Right ventricle myocardium inferior (tissue), 1 donor: Measurements from ENCODE around the gene RBM34. TPM values are rescaled to one million over a fixed set of nuclear protein-coding genes. Genes with fewer than 3 reads are reported as not detected.

ENCODE experiments used
- ATAC-seq: fragments of 200-7000 bp; cut with Tn5 transposase; one replicate; pipeline ENCODE4 v1.9.1; 2020; ENCODE audit warnings: mild to moderate bottlenecking, moderate library complexity
- DNase-seq: peaks from one replicate; pipeline ENCODE4 v3.0.0; 2021; ENCODE audit errors: missing footprints
- intact Hi-C: fragments of 100-400 bp; cut with DNase I; formaldehyde crosslinking; loops from one replicate; pipeline ENCODE4 v1.11.0; 2022
- total RNA-seq: library from RNA; stranded (reverse); fragmentation: NEBNext Ultra II Directional; extraction: Animal tissue kit (Norgen Biotek cat#: 25700); gene quantifications from one replicate; pipeline ENCODE4 v1.2.1, GENCODE V29; 2021
- donor health status: DM: no; HTN: yes; CAD: no; lungs with severe emphysema.

The RBM34 gene
- total RNA-seq, 1 donor from 2014 or later: 50.6 TPM

GRCh38 chr1:235127203-235127602 is 33.8 kb downstream of the RBM34 start:
- intact Hi-C loops: no loop called here
- ATAC-seq: no peak

GRCh38 chr1:235124665-235125064 is 36.4 kb downstream of the RBM34 start:
- intact Hi-C loops: no loop called here
- ATAC-seq (no peak), DNase-seq (no peak)

More at GRCh38 chr1:235127203-235127602, 33.8 kb downstream of the RBM34 start:
- no peak for DNase-seq

- intact Hi-C loops: no loop called here
- ATAC-seq: no peak
- DNase-seq: no peak
These were observed 36.9 kb downstream of the RBM34 start for GRCh38 chr1:235124111-235124510.

DNA sequence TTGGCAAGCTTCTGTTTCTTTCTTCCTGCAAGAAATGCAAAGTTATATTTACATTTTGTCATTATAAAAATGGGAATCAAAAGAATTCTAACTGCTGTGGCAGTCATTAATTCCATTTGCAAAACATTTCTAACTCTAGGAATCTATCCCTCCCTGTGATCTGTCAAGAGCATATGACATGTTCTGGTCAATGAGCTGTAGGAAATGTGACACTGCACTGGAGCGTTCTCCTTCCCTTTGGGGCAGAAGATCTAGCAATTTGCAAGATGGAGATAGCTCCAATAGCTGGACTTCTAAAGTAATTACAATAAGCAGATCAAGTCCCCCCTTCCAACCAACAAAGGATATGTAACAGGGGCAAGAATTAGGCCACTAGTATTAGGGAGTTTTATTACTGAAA is 38.7 kb downstream of the RBM34 start:
- no peak for DNase-seq
- ATAC-seq: no peak
- intact Hi-C loops: no loop called here

DNA sequence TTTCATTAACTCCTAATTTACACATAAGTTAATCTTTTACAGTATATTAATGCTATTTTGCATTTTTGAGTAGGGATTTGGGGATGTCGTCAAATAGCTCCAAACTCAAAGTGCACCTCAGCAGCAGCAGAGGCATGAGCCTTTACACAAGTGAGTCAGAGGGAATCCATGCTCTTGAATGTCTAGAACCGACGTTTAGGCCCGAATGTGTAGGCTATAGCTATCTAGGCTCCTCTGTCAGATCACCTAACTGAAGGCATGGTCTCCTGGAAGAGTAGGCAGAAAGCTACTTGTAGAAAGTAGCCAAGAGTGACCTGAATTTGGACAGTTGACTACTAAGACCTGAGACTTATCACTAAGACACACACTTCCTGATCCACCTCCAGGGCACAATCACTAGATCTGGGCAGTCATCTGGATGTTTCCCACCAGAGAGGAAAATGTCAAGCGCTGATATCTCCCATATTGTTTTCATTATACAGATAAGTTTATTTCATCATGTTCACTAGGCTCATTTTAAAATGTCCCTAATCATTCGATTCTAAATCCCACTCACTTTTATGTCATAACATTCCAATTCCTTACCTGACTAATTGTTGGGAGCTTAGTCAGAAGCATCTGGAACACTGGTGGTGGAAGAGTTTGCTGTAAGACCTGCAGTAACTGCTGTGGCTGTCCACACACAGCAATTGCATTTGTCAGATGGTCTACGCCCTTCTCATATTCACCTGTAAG is 47.7 kb downstream of the RBM34 start:
- ATAC-seq: no peak
- no peak for DNase-seq
- intact Hi-C loops: no loop called here

DNA sequence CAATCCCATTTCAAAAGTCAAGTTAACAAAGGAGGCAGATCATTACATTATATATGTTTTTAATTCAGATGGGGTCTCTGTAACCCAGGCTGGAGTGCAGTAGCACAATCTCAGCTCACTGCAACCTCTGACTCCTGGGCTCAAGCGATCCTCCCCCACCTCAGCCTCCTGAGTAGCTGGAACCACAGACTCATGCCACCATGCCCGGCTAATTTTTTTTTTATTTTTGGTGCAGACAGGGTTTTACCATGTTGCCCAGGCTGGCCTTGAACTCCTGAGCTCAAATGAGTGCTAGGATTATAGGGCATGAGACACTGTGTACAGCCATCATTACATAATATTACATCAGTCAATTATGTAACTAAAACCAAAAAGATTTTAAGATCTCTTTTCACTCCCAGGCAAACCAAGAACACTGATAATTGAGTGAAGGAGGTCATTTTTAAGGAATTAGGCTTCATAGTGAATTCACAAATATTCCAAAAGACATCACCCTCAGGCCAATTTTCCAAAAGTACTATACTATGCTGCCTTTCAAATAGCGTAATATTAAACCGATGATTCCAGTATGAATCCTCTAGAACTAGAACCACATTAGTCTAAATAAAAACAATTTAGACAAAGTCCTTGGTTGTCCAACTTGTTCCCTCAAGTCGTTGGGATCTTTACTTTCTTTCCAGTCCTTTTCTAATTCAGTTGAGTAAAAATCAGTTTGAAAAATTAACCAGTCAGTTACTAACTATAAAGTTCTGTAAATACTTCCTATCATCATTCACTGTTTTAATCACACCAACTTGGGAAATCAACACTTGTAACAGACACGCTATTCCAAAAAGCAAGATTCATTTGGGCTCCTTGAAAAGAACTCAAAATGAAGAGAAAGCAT is 48.5 kb downstream of the RBM34 start:
- DNase-seq: no peak
- intact Hi-C loops: no loop called here
- ATAC-seq: no peak

DNA sequence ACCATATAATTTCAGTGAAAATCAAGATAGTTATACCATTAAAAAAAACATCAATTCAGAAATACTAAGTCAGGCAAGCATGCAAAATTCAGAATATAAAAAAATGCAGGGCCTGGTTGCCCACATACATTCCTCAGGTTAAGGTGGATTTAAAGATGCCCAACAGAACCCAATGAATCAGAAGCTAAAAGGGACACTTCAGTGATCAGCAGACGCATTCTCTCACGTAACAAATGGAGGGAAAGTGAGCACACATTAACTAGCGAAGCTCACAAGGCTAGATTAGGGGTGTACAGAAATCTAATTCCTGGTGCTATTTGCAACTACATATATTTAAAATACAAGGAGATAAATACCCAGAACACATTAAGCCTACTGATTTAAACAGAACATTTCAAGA is 49.9 kb downstream of the RBM34 start:
- no peak for DNase-seq
- intact Hi-C loops: no loop called here
- ATAC-seq: no peak

DNA sequence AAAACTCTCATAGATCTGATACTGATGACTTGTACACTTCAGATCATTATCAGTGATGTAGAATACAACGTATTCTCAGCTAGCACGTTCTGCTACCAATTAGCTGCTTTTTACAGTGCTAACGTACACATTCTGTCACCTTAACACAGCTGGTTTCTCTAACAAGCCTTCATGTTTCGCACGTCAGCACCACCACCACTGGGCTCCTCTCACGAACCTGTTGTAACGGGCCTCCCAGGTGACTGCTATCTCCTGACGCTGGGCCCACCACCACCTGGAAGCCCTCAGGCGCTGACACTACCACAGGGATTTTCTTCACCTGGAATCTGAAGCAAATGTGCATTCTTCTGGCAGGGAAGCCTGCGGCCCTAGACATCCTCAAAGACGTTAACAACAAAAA is 52.2 kb downstream of the RBM34 start:
- no peak for ATAC-seq
- intact Hi-C loops: loop anchor here (10.0 kb wide), 1 partner anchor 306 kb away; no protein-coding TSS in a partner anchor
- DNase-seq: no peak

DNA sequence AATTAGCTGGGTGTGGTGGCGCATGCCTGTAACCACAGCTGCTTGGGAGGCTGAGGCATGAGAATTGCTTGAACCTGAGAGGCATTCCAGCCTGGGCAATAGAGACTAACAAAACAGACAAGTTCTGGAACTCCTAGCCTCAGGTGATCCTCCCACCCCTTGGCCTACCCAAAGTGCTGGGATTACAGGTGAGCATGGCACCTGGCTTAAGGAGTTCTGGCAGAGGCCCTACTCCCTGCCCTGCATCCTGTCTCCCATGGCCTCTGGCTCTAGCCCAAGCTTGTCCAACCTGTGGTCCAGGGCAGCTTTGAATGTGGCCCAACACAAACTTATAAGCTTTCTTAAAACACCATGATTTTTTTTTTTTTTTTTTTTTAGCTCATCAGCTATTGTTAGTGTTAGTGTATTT is 52.9 kb downstream of the RBM34 start:
- intact Hi-C loops: loop anchor here (10.0 kb wide), 1 partner anchor 307 kb away; no protein-coding TSS in a partner anchor
- DNase-seq: no peak
- no peak for ATAC-seq

DNA sequence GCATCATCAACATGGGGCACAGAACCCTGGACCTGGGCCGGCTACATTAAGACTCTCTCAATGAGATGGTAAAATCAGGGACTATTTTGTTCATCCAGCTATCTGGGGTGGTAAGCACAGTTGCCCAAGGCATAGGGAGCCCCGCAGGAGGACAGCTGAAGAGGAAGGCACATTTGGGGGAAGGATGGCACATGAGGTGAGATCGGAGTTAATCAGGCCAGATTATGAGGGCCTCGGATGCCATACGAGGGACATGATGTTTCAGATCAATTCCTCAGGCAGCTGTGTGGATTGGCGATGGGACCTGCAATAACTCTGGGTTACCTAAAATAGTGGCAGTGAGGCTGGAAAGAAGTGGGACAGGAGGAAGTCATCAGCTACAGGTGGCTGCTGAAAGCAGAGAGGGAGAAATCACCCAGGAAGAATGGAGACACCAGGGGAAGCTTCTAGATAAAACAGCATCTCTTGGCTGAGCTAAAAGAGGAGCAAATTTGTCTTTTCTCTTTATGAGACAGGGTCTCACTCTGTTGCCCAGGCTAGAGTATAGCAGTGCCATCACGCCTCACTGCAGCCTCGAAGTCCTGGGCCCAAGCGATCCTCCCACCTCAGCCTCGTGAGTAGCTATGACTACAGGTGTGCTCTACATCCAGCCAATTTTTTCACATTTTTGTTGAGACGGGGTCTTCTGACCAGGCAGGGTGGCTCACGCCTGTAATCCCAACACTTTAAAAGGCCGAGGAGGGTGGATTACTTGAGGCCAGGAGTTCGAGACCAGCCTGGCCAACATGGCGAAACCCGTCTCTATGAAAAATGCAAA is 53.5 kb downstream of the RBM34 start:
- ATAC-seq: no peak
- intact Hi-C loops: loop anchor here (10.0 kb wide), 1 partner anchor 307 kb away; no protein-coding TSS in a partner anchor
- DNase-seq: no peak

DNA sequence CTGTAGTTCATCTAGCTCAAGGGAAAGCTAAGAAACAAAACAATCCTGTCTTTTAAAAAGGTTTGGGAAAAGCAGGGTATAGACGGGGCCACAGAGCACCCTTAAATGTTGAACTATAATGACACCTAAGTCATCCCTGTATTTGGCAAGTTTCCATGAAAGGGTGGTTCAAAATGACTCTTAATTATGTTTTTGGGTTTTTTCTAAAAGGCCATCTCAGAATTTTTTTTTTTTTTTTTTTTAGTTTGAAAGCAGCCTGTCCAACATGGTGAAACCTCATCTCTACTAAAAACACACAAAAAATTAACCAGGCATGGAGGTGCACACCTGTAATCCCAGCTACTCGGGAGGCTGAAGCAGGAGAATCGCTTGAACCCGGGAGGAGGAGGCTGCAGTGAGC is 54.6 kb downstream of the RBM34 start:
- intact Hi-C loops: loop anchor here (10.0 kb wide), 1 partner anchor 308 kb away; no protein-coding TSS in a partner anchor
- DNase-seq (no peak), ATAC-seq (no peak)

DNA sequence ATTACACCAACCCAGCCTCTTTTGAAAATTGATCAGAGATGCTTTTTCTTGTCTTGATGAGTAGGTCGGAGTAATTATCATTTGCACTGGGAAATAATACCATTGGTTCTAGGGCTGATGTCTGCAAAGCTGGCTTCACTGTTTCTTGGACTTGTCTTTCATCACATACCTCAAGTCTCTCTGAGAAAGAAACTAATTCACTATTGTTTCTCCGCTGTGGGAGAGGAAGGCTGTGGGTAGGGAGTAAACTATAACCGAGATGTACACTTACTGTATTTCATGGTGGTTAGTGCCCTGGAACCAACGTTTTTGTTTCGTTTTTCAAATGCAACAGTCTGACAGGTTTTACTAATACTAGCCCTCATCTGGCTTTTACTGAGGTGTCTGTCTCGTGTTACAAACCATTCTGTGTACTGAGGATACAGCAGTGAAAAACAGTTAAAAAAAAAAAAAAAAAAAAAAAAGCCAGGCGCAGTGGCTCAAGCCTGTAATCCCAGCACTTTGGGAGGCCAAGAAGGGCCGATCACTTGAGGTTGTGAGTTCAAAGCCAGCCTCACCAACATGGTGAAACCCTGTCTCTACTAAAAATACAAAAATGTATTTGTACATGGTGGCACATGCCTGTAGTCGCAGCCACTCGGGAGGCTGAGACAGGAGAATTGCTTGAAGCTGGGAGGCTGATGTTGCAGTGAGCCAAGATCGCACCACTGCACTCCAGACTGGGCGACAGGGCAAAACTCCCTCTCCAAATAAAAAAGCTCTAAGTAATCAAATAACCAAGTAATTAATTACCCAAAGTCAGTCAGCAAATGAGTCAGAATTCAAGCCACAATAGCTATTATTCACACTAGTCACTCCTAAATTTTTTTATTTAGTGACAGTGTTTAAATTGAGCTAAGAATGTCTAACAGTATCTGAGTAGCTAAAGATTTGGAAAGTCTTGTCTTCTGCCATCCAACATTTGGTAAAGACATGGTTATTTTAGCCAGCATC is 55.7 kb downstream of the RBM34 start:
- intact Hi-C loops: loop anchor here (10.0 kb wide), 1 partner anchor 309 kb away; no protein-coding TSS in a partner anchor
- no peak for DNase-seq
- no peak for ATAC-seq

GRCh38 chr1:235102993-235103411 is 58.0 kb downstream of the RBM34 start:
- no peak for ATAC-seq
- intact Hi-C loops: loop anchor here (10.0 kb wide), 1 partner anchor 312 kb away; no protein-coding TSS in a partner anchor
- DNase-seq: no peak

DNA sequence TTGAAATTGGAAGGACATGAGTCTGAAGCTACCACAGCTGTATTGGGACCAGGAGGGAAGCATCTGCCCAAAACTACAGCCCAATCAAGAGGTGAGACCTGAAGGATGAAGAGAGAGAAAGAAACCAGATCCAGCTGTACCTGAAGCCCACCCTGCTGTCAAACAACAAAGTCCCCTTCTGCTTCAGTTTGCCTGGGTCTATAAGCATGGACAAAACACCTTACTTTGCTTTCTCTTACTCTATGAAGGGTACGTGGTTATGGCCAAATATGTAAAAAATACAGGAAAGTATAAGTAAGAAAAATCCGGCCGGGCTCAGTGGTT is 58.8 kb downstream of the RBM34 start:
- intact Hi-C loops: loop anchor here (10.0 kb wide), 1 partner anchor 313 kb away; no protein-coding TSS in a partner anchor
- ATAC-seq (no peak), DNase-seq (no peak)

GRCh38 chr1:235101558-235102258 is 59.3 kb downstream of the RBM34 start:
- ATAC-seq (no peak), DNase-seq (no peak)
- intact Hi-C loops: loop anchor here (10.0 kb wide), 1 partner anchor 313 kb away; no protein-coding TSS in a partner anchor

- intact Hi-C loops: loop anchor here (10.0 kb wide), 1 partner anchor 315 kb away; no protein-coding TSS in a partner anchor
- ATAC-seq: peak; percentile 51
- DNase-seq: no peak
These were observed 60.8 kb downstream of the RBM34 start for GRCh38 chr1:235100194-235100772.

GRCh38 chr1:235098991-235099390 is 62.1 kb downstream of the RBM34 start:
- ATAC-seq: no peak
- intact Hi-C loops: no loop called here
- no peak for DNase-seq
